ENCODE data around the gene USP6. TPM values are rescaled to one million over a fixed set of nuclear protein-coding genes. Genes with fewer than 3 reads are reported as not detected.
"Not testable (repeated sequence)": the region's sequence is repeated elsewhere in the genome, so short reads cannot be mapped to it uniquely, and the experiment has no call there.

USP6 gene
- total RNA-seq, 1 donor from 2014 or later, result 0.20 TPM

- not testable (repeated sequence) for DNase-seq
Observed at GRCh38 chr17:5122056-5122455, 6.2 kb downstream of the USP6 start.

GRCh38 chr17:5122586-5123342 lies 6.9 kb downstream of the USP6 start:
- no peak for DNase-seq

- no peak for DNase-seq
Observed at GRCh38 chr17:5123343-5124124, 7.7 kb downstream of the USP6 start.

GRCh38 chr17:5124125-5124760 lies 8.4 kb downstream of the USP6 start:
- not testable (repeated sequence) for DNase-seq

- not testable (repeated sequence) for DNase-seq
Observed at GRCh38 chr17:5124896-5125295, 9.1 kb downstream of the USP6 start.

- DNase-seq, result no peak
Observed at GRCh38 chr17:5126719-5127488, 11.1 kb downstream of the USP6 start.

- no peak for DNase-seq
Observed at GRCh38 chr17:5127910-5128309, 12.1 kb downstream of the USP6 start.

GRCh38 chr17:5128387-5128786 lies 12.6 kb downstream of the USP6 start:
- DNase-seq, result not testable (repeated sequence)

GRCh38 chr17:5128905-5129535 lies 13.2 kb downstream of the USP6 start:
- DNase-seq, result no peak

GRCh38 chr17:5129770-5130169 lies 13.9 kb downstream of the USP6 start:
- DNase-seq, result not testable (repeated sequence)

- not testable (repeated sequence) for DNase-seq
Observed at GRCh38 chr17:5130261-5130660, 14.4 kb downstream of the USP6 start.

GRCh38 chr17:5130687-5131086 lies 14.9 kb downstream of the USP6 start:
- not testable (repeated sequence) for DNase-seq

- DNase-seq, result no peak
Observed at GRCh38 chr17:5131146-5131715, 15.4 kb downstream of the USP6 start.

- not testable (repeated sequence) for DNase-seq
Observed at GRCh38 chr17:5131799-5132502, 16.1 kb downstream of the USP6 start.

- not testable (repeated sequence) for DNase-seq
Observed at GRCh38 chr17:5132503-5133225, 16.8 kb downstream of the USP6 start.

GRCh38 chr17:5133311-5133710 lies 17.5 kb downstream of the USP6 start:
- no peak for DNase-seq

- DNase-seq, result not testable (repeated sequence)
Observed at GRCh38 chr17:5133961-5134360, 18.1 kb downstream of the USP6 start.

- not testable (repeated sequence) for DNase-seq
Observed at GRCh38 chr17:5134571-5134970, 18.7 kb downstream of the USP6 start.

- not testable (repeated sequence) for DNase-seq
Observed at GRCh38 chr17:5135131-5135712, 19.4 kb downstream of the USP6 start.
